Hepatocyte (in vitro differentiated cells): Measurements from ENCODE around the gene PRRT4. TPM values are rescaled to one million over a fixed set of nuclear protein-coding genes. Genes with fewer than 3 reads are reported as not detected.

ENCODE experiments used
- DNase-seq: peaks from one replicate; pipeline ENCODE4 v3.0.0-alpha.2; 2016; ENCODE audit warnings: low spot score
- H2AFZ ChIP-seq: fragments of 200-600 bp; sonication (generic); 2 replicates; pipeline ENCODE4 v1.6.0; 2016; ENCODE audit warnings: antibody characterized with exemption, mild to moderate bottlenecking
- H3K27ac ChIP-seq: fragments of 200-600 bp; sonication (generic); 2 replicates; pipeline ENCODE4 v1.5.1; 2016; ENCODE audit warnings: mild to moderate bottlenecking
- H3K27me3 ChIP-seq: fragments of 200-600 bp; sonication (generic); 2 replicates; pipeline ENCODE4 v1.6.1; 2016
- H3K36me3 ChIP-seq: fragments of 200-600 bp; sonication (generic); replicated peaks from 2 replicates; pipeline ENCODE4 v1.5.1; 2016; ENCODE audit warnings: low read depth; ENCODE audit not compliant: insufficient read depth
- H3K4me1 ChIP-seq: fragments of 200-600 bp; sonication (generic); 2 replicates; pipeline ENCODE4 v1.5.1; 2016; ENCODE audit warnings: mild to moderate bottlenecking, moderate library complexity; ENCODE audit not compliant: insufficient read depth
- H3K4me2 ChIP-seq: fragments of 200-600 bp; sonication (generic); 2 replicates; pipeline ENCODE4 v1.6.0; 2016
- H3K4me3 ChIP-seq: fragments of 200-600 bp; sonication (generic); 2 replicates; pipeline ENCODE4 v1.5.1; 2016; ENCODE audit warnings: mild to moderate bottlenecking
- H3K79me2 ChIP-seq: fragments of 200-600 bp; sonication (generic); 2 replicates; pipeline ENCODE4 v1.6.0; 2017; ENCODE audit warnings: mild to moderate bottlenecking
- H3K9me2 ChIP-seq: fragments of 200-600 bp; sonication (generic); replicated peaks from 2 replicates; pipeline ENCODE4 v1.6.0; 2017; ENCODE audit warnings: mild to moderate bottlenecking; ENCODE audit not compliant: insufficient read depth
- H3K9me3 ChIP-seq: fragments of 200-600 bp; sonication (generic); 2 replicates; pipeline ENCODE4 v1.5.1; 2016; ENCODE audit warnings: low read depth, mild to moderate bottlenecking
- H4K20me1 ChIP-seq: fragments of 200-600 bp; sonication (generic); 2 replicates; pipeline ENCODE4 v1.6.0; 2016; ENCODE audit warnings: mild to moderate bottlenecking; ENCODE audit not compliant: insufficient read depth, poor library complexity, severe bottlenecking
- CTCF ChIP-seq: fragments of 200-600 bp; sonication (generic); IDR thresholded peaks from 2 replicates; pipeline ENCODE4 v1.5.1; 2016; ENCODE audit warnings: antibody characterized with exemption, mild to moderate bottlenecking; ENCODE audit not compliant: poor library complexity
- EZH2 ChIP-seq: fragments of 200-600 bp; sonication (generic); IDR thresholded peaks from 2 replicates; pipeline ENCODE4 v1.6.1; 2016; ENCODE audit warnings: antibody characterized with exemption, mild to moderate bottlenecking, borderline replicate concordance
- EZH2phosphoT487 ChIP-seq: fragments of 200-600 bp; sonication (generic); IDR thresholded peaks from one replicate; pipeline ENCODE4 v1.6.1; 2018; ENCODE audit warnings: antibody characterized with exemption, mild to moderate bottlenecking, low read depth, moderate library complexity; ENCODE audit not compliant: unreplicated experiment, severe bottlenecking
- WGBS: methylation state at CpG from one replicate; pipeline ENCODE4 v1.1.6; 2016; ENCODE audit warnings: low lambda C conversion rate; ENCODE audit errors: missing lambda C conversion rate; 5-methylcytosine and 5-hydroxymethylcytosine counted together
- polyA plus RNA-seq: library from polyadenylated mRNA; unstranded; fragments of >200 nt; fragmentation: Nextera tagmentation; extraction: Ambion mirVana; gene quantifications from 2 replicates; pipeline ENCODE4 v1.2.1, GENCODE V29; 2016
- total RNA-seq: library from RNA; depleted of rRNA; stranded (reverse); fragments of >200 nt; gene quantifications from 2 replicates; pipeline ENCODE4 v1.2.3, GENCODE V29; 2014

Gene PRRT4
- total and polyA plus RNA-seq, 2 experiments from 2014 or later = 2.2 to 4.1 TPM

- H3K4me3 ChIP-seq = no peak overlapping the region
- H3K4me2 ChIP-seq = peak overlapping the region; percentile 42
- TF ChIP-seq CTCF = peak; percentile 89
- TF ChIP-seq EZH2 = no peak
- WGBS = 28% methylated on average over 24 of the region's 24 CpGs
- H3K4me1 ChIP-seq = no peaks in the 10 kb centered on the region
- no peaks in the 10 kb centered on the region for H3K36me3 ChIP-seq
- peak; percentile 83 for DNase-seq
- H3K79me2 ChIP-seq = no peaks in the 10 kb centered on the region
- H3K27me3 ChIP-seq = peaks cover 3% of the 10 kb centered on the region
- no peaks in the 10 kb centered on the region for H3K9me2 ChIP-seq
- no peak overlapping the region for H2AFZ ChIP-seq
- H3K9me3 ChIP-seq = no peaks in the 10 kb centered on the region
- no peaks in the 10 kb centered on the region for H4K20me1 ChIP-seq
- H3K27ac ChIP-seq = no peak overlapping the region
Observed at GRCh38 chr7:128387216-128388144, 26.0 kb upstream of the PRRT4 start.

GRCh38 chr7:128385988-128386925 is 24.8 kb upstream of the PRRT4 start:
- H3K9me3 ChIP-seq = no peaks in the 10 kb centered on the region
- no peak for DNase-seq
- H2AFZ ChIP-seq = no peak overlapping the region
- no peak overlapping the region for H3K4me3 ChIP-seq
- H4K20me1 ChIP-seq = no peaks in the 10 kb centered on the region
- no peaks in the 10 kb centered on the region for H3K79me2 ChIP-seq
- no peak overlapping the region for H3K4me2 ChIP-seq
- WGBS = 89% methylated on average over 4 of the region's 4 CpGs
- H3K4me1 ChIP-seq = no peaks in the 10 kb centered on the region
- no peaks in the 10 kb centered on the region for H3K36me3 ChIP-seq
- no peaks in the 10 kb centered on the region for H3K9me2 ChIP-seq
- H3K27me3 ChIP-seq = peaks cover 3% of the 10 kb centered on the region
- no peak overlapping the region for H3K27ac ChIP-seq
- TF ChIP-seq CTCF (no peak), EZH2phosphoT487 (no peak), EZH2 (no peak)

DNA sequence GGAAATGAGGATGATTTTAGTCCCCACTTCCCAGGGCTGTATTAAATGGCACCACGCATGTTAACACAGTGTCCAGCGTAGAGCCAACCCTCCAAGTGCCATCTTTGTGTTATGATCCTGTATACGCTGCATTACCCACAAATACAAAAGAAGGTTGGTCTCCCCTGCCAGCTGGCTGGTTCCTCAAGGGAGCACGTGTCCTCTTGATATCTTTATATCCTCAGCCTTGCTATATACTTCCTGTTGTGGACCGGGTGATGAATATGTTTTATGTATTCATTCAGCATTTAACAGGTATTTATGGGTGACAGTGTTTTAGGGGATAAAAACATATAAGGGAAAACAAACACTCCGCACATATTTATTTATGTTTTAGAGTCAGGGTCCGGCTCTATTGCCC is 23.2 kb upstream of the PRRT4 start:
- 92% methylated on average over 7 of the region's 7 CpGs for WGBS
- peaks cover 3% of the 10 kb centered on the region for H3K27me3 ChIP-seq
- TF ChIP-seq EZH2 = no peak
- no peak for TF ChIP-seq EZH2phosphoT487
- no peak for TF ChIP-seq CTCF

More for the DNA sequence above, 23.2 kb upstream of the PRRT4 start:
- Histone ChIP-seq H3K79me2 (no peaks in the 10 kb centered on the region), H2AFZ (no peak overlapping the region), H3K4me1 (no peaks in the 10 kb centered on the region), H4K20me1 (no peaks in the 10 kb centered on the region), H3K4me2 (no peak overlapping the region), H3K4me3 (no peak overlapping the region), H3K27ac (no peak overlapping the region), H3K9me2 (no peaks in the 10 kb centered on the region), H3K9me3 (no peaks in the 10 kb centered on the region), H3K36me3 (no peaks in the 10 kb centered on the region)
- DNase-seq = no peak
